GM12878 (cell line): Measurements from ENCODE around the gene MID1. TPM values are rescaled to one million over a fixed set of nuclear protein-coding genes. Genes with fewer than 3 reads are reported as not detected.

Experiments
- ATAC-seq: fragments of 200-7000 bp; cut with Tn5 transposase; 3 replicates; pipeline ENCODE4 v1.9.1; 2020; ENCODE audit warnings: mild to moderate bottlenecking, moderate library complexity
- BruUV-seq: library from RNA; stranded (reverse); fragments of 400-500 nt; replicated peaks from 2 replicates; lab custom pipeline; 2021; lab: Mats Ljungman, UMichigan
- CTCF ChIA-PET: fragments of 300-600 bp; sonication (Branson Sonifier 250); formaldehyde crosslinking; extraction: SDS; loops from one replicate; lab custom pipeline; 2021; ENCODE audit warnings: inconsistent platforms; lab: Yijun Ruan, JAX
- POLR2A ChIA-PET: fragments of 350-600 bp; formaldehyde crosslinking; extraction: SDS; loops from one replicate; lab custom pipeline; 2021; ENCODE audit warnings: inconsistent platforms; lab: Charles Lee
- RAD21 ChIA-PET: fragments of 300-600 bp; sonication (Branson Sonifier 250); formaldehyde crosslinking; loops from one replicate; lab custom pipeline; 2023; ENCODE audit warnings: antibody characterized with exemption; ENCODE audit not compliant: unreplicated experiment; lab: Charles Lee
- SMC1A ChIA-PET: fragments of 300-600 bp; sonication (Branson Sonifier 250); formaldehyde crosslinking; loops from one replicate; lab custom pipeline; 2023; ENCODE audit not compliant: unreplicated experiment, uncharacterized antibody; lab: Charles Lee
- DNase-seq: peaks from one replicate; pipeline ENCODE4 v3.0.0-alpha.2; 2011; ENCODE audit warnings: low read depth, low spot score
- FAIRE-seq: peaks from 3 replicates; lab custom pipeline; 2011; peaks lifted over from hg19 to GRCh38; lab: Jason Lieb, UNC
- H2AFZ ChIP-seq: 2 replicates; pipeline ENCODE4 v1.6.0; 2011; ENCODE audit warnings: low read depth, low read length, control low read depth; ENCODE audit not compliant: control insufficient read depth
- H3K27ac ChIP-seq: 2 replicates; pipeline ENCODE4 v1.5.1; 2011; ENCODE audit warnings: control low read depth; ENCODE audit not compliant: control insufficient read depth, insufficient read depth
- H3K27me3 ChIP-seq, 2 experiments: replicated peaks in 1 of 2; 2 replicates each; pipeline versions ENCODE4 v1.6.0 to v1.6.1; 2011; ENCODE audit warnings: low read length in 1 of 2; ENCODE audit not compliant: control insufficient read depth in 2 of 2, insufficient read depth in 2 of 2
- H3K36me3 ChIP-seq, 2 experiments: 2 replicates each; pipeline ENCODE4 v1.5.1; 2011; ENCODE audit warnings: low read length in 1 of 2; ENCODE audit not compliant: control insufficient read depth in 2 of 2, insufficient read depth in 2 of 2
- H3K4me1 ChIP-seq: 2 replicates; pipeline ENCODE4 v1.6.1; 2011; ENCODE audit warnings: mild to moderate bottlenecking, low read length, moderate library complexity, mixed read lengths; ENCODE audit not compliant: control insufficient read depth, insufficient read depth
- H3K4me2 ChIP-seq: 2 replicates; pipeline ENCODE4 v1.6.0; 2011; ENCODE audit warnings: control low read depth; ENCODE audit not compliant: control insufficient read depth, insufficient read depth
- H3K4me3 ChIP-seq: fragments of 200-600 bp; sonication (generic); 2 replicates; pipeline ENCODE4 v1.5.1; 2016
- H3K79me2 ChIP-seq: 2 replicates; pipeline ENCODE4 v1.6.0; 2011; ENCODE audit warnings: low read length; ENCODE audit not compliant: control insufficient read depth, insufficient read depth
- H3K9ac ChIP-seq: 2 replicates; pipeline ENCODE4 v1.8.0; 2011; ENCODE audit warnings: low read length, control low read depth, mixed read lengths; ENCODE audit not compliant: control insufficient read depth, insufficient read depth
- H3K9me3 ChIP-seq: replicated peaks from 3 replicates; pipeline ENCODE4 v1.5.1; 2011; ENCODE audit warnings: mild to moderate bottlenecking, low read length; ENCODE audit not compliant: control insufficient read depth, insufficient read depth
- H4K20me1 ChIP-seq: 2 replicates; pipeline ENCODE4 v1.6.0; 2011; ENCODE audit not compliant: control insufficient read depth, insufficient read depth
- CBX5 ChIP-seq: sonication (generic); IDR thresholded peaks from 2 replicates; pipeline ENCODE4 v1.6.1; 2016; ENCODE audit warnings: low read depth, moderate library complexity, mild to moderate bottlenecking, inconsistent platforms
- ESRRA ChIP-seq: IDR thresholded peaks from 2 replicates; pipeline ENCODE4 v1.6.1; 2012; ENCODE audit warnings: mild to moderate bottlenecking, low read length, improper control_type of control experiment
- FOXK2 ChIP-seq: fragments of 450-650 bp; IDR thresholded peaks from 2 replicates; pipeline ENCODE4 v1.6.1; 2017; ENCODE audit warnings: mild to moderate bottlenecking, moderate library complexity
- SPI1 ChIP-seq: IDR thresholded peaks from 2 replicates; pipeline ENCODE4 v1.6.1; 2011; ENCODE audit warnings: low read depth, mild to moderate bottlenecking, low read length, moderate library complexity, borderline replicate concordance; ENCODE audit not compliant: insufficient read depth
- TAF1 ChIP-seq: IDR thresholded peaks from 2 replicates; pipeline ENCODE4 v1.6.1; 2011; ENCODE audit warnings: mild to moderate bottlenecking, low read depth, low read length, borderline replicate concordance
- TCF7 ChIP-seq: IDR thresholded peaks from 2 replicates; pipeline ENCODE4 v1.6.1; 2014; ENCODE audit warnings: antibody characterized with exemption, borderline replicate concordance
- USF2 ChIP-seq: IDR thresholded peaks from 2 replicates; pipeline ENCODE4 v1.6.1; 2011; ENCODE audit warnings: low read depth, low read length, improper control_type of control experiment, borderline replicate concordance
- WRNIP1 ChIP-seq: IDR thresholded peaks from 2 replicates; pipeline ENCODE4 v1.6.1; 2011; ENCODE audit warnings: low read depth, low read length, improper control_type of control experiment, borderline replicate concordance
- ZBTB4 ChIP-seq: fragments of 450-650 bp; formaldehyde crosslinking; IDR thresholded peaks from 2 replicates; pipeline ENCODE4 v1.4.0; 2022; ENCODE audit warnings: mild to moderate bottlenecking, moderate library complexity
- ZNF622 ChIP-seq: fragments of 450-650 bp; IDR thresholded peaks from 2 replicates; pipeline ENCODE4 v1.6.1; 2017; ENCODE audit warnings: mild to moderate bottlenecking, inconsistent platforms
- WGBS: methylation state at CpG from one replicate; pipeline ENCODE4 v1.1.6; 2016; ENCODE audit warnings: low lambda C conversion rate; ENCODE audit not compliant: insufficient replicate concordance, insufficient coverage; ENCODE audit errors: missing lambda C conversion rate; 5-methylcytosine and 5-hydroxymethylcytosine counted together
- in situ Hi-C: fragments of 300-500 bp; cut with MboI; formaldehyde crosslinking; loops from 9 replicates; pipeline ENCODE4 v1.14.3; 2018; ENCODE audit warnings: mixed read lengths
- intact Hi-C: fragments of 100-400 bp; cut with micrococcal nuclease; formaldehyde crosslinking; loops from one replicate; pipeline ENCODE4 v1.14.2; 2022; ENCODE audit not compliant: unreplicated experiment
- polyA plus RNA-seq, 11 experiments: library from polyadenylated mRNA; depleted of rRNA in 4 of 11; unstranded in 6 of 11; stranded (reverse) in 5 of 11; fragments of >200 nt; fragmentation: Nextera tagmentation in 4 of 11; fragmentation: Illumina TruSeq in 1 of 11; extraction: Ambion mirVana in 4 of 11; extraction: Trizol in 1 of 11; gene quantifications; 1 replicate in 1 of 11; 2 replicates in 10 of 11; pipeline versions ENCODE4 v1.2.1 to v1.2.3, GENCODE V29; 2011 to 2016; ENCODE audit warnings: inconsistent platforms in 2 of 11, missing spikeins in 2 of 11, low read depth in 1 of 11
- total RNA-seq, 4 experiments: library from RNA; depleted of rRNA in 3 of 4; stranded (reverse); fragments of >200 nt in 3 of 4; fragmentation: Illumina TruSeq in 1 of 4; extraction: Trizol in 1 of 4; gene quantifications; 2 replicates each; pipeline versions ENCODE4 v1.2.1 to v1.2.3, GENCODE V29; 2013 to 2021

MID1 gene
- total and polyA plus RNA-seq, 10 of the 15 experiments (the other 5 are each of a cell fraction or from before 2014, with no cell fraction given), result 0.04 to 0.51 (median 0.14) TPM; not detected in 1

GRCh38 chrX:10556405-10556804, 64.0 kb downstream of the MID1 start:
- H3K9ac ChIP-seq, result no peak overlapping the region
- no peaks in the 10 kb centered on the region for H3K79me2 ChIP-seq
- no peaks in the 10 kb centered on the region for H4K20me1 ChIP-seq
- ATAC-seq (no peak), FAIRE-seq (no peak), DNase-seq (no peak)
- CTCF ChIA-PET, result interaction anchor here (0.7 kb wide), 1 partner anchor 341 kb away, joined by 3 read pairs; no protein-coding TSS in a partner anchor
- in situ Hi-C loops (no loop called here), intact Hi-C loops (no loop called here)
- no peak overlapping the region for H3K4me3 ChIP-seq
- H3K9me3 ChIP-seq, result no peaks in the 10 kb centered on the region
- no peaks in the 10 kb centered on the region for H3K27me3 ChIP-seq
- WGBS, result 31% methylated on average over 5 of the region's 5 CpGs
- no TSS peak for BruUV-seq
- POLR2A ChIA-PET, result no interaction called here
- SMC1A ChIA-PET, result no interaction called here
- H3K4me2 ChIP-seq, result no peak overlapping the region
- H3K27ac ChIP-seq, result no peak overlapping the region
- no peak for TF ChIP-seq TAF1
- TF ChIP-seq USF2, result no peak
- no peak for TF ChIP-seq ESRRA
- no peak for TF ChIP-seq FOXK2
- no peak for TF ChIP-seq SPI1
- no peak for TF ChIP-seq CBX5
- no peaks in the 10 kb centered on the region for H3K36me3 ChIP-seq
- no peak overlapping the region for H2AFZ ChIP-seq
- RAD21 ChIA-PET, result no interaction called here
- no peaks in the 10 kb centered on the region for H3K4me1 ChIP-seq

GRCh38 chrX:10555846-10556245, 64.5 kb downstream of the MID1 start:
- H3K4me2 ChIP-seq, result no peak overlapping the region
- ChIA-PET RAD21 (no interaction called here), SMC1A (no interaction called here), POLR2A (interaction anchor here (0.7 kb wide), 1 partner anchor 258 kb away, joined by 3 read pairs; no protein-coding TSS in a partner anchor), CTCF (interaction anchor here (0.7 to 1.2 kb wide), 2 partner anchors 15 to 35 kb away, joined by 3 read pairs; no protein-coding TSS in a partner anchor)
- H2AFZ ChIP-seq, result no peak overlapping the region
- no peaks in the 10 kb centered on the region for H3K79me2 ChIP-seq
- ATAC-seq (no peak), FAIRE-seq (no peak), DNase-seq (no peak)
- no peak overlapping the region for H3K9ac ChIP-seq
- no peak overlapping the region for H3K27ac ChIP-seq
- H3K36me3 ChIP-seq, result no peaks in the 10 kb centered on the region
- no TSS peak for BruUV-seq
- no peaks in the 10 kb centered on the region for H3K4me1 ChIP-seq
- H3K9me3 ChIP-seq, result no peaks in the 10 kb centered on the region
- in situ Hi-C loops, result no loop called here
- intact Hi-C loops, result no loop called here
- no peak overlapping the region for H3K4me3 ChIP-seq
- H3K27me3 ChIP-seq, result no peaks in the 10 kb centered on the region
- 53% methylated on average over 4 of the region's 4 CpGs for WGBS
- no peaks in the 10 kb centered on the region for H4K20me1 ChIP-seq
- TF ChIP-seq ZNF622, result no peak
- no peak for TF ChIP-seq WRNIP1
- no peak for TF ChIP-seq TCF7
- no peak for TF ChIP-seq ZBTB4 (CRISPR knock-in tag)
